PC-3 (cell line): ENCODE data around the gene SPATA18.

Source experiments
- EZH2phosphoT487 ChIP-seq: fragments of 300-600 bp; sonication (generic); IDR thresholded peaks from 2 replicates; pipeline ENCODE4 v1.6.1; 2018; ENCODE audit warnings: mild to moderate bottlenecking, antibody characterized with exemption, low read length, borderline replicate concordance
- TF ChIP-seq, protein P1 (sequence below): fragments of 300-600 bp; sonication (generic); conservative IDR thresholded peaks from 2 replicates; pipeline ENCODE4 v1.5.1; 2017; ENCODE audit warnings: antibody characterized with exemption, low read depth, mild to moderate bottlenecking, low read length

DNA sequence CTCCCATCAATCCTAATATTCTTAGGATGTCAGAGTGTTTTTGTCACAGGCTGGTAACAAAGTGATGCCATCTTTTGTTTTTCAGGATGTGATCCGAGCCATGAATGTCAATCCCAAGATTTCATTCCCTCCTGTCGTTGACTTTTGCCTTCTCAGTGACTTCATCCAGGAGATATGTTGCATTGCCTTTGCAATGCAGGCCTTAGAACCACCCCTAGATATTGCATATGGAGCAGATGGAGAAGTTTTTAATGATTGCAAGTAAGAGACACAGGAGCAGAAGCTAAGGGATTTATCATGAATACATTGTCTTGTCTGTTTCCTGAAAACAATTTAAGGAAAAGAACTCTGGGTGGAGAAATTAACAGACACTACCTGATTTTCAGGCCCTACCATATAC is 28.6 kb downstream of the SPATA18 start:
- TF ChIP-seq, protein P1, sequence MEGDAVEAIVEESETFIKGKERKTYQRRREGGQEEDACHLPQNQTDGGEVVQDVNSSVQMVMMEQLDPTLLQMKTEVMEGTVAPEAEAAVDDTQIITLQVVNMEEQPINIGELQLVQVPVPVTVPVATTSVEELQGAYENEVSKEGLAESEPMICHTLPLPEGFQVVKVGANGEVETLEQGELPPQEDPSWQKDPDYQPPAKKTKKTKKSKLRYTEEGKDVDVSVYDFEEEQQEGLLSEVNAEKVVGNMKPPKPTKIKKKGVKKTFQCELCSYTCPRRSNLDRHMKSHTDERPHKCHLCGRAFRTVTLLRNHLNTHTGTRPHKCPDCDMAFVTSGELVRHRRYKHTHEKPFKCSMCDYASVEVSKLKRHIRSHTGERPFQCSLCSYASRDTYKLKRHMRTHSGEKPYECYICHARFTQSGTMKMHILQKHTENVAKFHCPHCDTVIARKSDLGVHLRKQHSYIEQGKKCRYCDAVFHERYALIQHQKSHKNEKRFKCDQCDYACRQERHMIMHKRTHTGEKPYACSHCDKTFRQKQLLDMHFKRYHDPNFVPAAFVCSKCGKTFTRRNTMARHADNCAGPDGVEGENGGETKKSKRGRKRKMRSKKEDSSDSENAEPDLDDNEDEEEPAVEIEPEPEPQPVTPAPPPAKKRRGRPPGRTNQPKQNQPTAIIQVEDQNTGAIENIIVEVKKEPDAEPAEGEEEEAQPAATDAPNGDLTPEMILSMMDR, result no peak
- TF ChIP-seq EZH2phosphoT487, result no peak
